Hematopoietic multipotent progenitor cell treated with erythropoietin and hydrocortisone succinate and interleukin-3 and kit ligand, for 8 days (in vitro differentiated cells): ENCODE data around the gene FRMD7.
"Not testable (repeated sequence)": the region's sequence is repeated elsewhere in the genome, so short reads cannot be mapped to it uniquely, and the experiment has no call there.

ENCODE experiments used
- DNase-seq: peaks from one replicate; pipeline ENCODE4 v3.0.0-alpha.2; 2015

FRMD7 gene, protein sequence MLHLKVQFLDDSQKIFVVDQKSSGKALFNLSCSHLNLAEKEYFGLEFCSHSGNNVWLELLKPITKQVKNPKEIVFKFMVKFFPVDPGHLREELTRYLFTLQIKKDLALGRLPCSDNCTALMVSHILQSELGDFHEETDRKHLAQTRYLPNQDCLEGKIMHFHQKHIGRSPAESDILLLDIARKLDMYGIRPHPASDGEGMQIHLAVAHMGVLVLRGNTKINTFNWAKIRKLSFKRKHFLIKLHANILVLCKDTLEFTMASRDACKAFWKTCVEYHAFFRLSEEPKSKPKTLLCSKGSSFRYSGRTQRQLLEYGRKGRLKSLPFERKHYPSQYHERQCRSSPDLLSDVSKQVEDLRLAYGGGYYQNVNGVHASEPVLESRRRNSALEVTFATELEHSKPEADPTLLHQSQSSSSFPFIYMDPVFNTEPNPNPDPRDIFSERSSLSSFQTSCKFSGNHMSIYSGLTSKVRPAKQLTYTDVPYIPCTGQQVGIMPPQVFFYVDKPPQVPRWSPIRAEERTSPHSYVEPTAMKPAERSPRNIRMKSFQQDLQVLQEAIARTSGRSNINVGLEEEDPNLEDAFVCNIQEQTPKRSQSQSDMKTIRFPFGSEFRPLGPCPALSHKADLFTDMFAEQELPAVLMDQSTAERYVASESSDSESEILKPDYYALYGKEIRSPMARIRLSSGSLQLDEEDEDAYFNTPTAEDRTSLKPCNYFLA

DNA sequence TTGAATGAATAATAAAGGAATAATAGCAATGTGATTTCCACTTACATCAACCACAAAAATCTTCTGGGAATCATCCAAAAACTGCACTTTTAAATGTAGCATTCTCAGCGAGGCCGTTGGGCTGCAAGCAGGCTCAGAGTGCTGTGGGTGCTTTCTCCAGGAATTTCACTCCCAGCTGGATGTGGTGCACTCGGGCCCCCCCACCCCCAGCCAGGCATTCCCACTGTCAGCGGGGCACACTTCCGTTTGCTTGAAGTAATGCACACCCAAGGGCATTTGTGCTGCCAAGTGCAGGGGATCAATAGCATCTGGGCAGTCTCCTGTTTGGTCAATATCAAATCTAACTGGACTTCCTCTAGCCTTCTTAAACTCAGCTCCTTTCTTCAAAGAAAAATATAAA is at the start of gene FRMD7:
FRMD7 (minus strand) TSS at position 278 of the 400 bp plus-strand sequence; CDS start at position 102, 176 bp downstream.
- DNase-seq, result no peak

DNA sequence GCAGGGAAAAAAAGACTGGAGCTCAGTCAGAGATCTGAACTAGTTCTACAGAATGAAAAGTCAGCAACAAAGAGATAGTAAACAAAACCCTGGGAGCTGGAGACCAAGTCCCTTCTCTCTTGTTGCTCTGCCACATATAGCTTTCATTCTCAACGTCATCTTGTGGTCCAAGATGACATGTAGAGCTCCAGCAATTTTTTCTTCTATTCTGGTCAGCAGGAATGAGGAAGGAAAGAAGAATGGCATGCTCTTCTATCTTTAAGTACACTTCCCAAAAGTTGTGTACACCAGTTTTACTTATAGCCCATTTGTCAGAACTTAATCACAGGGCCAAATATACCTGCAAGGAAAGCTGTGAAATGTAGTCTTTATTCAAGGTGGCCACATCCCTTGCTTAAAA is 45.8 kb upstream of the FRMD7 start:
- DNase-seq, result no peak

DNA sequence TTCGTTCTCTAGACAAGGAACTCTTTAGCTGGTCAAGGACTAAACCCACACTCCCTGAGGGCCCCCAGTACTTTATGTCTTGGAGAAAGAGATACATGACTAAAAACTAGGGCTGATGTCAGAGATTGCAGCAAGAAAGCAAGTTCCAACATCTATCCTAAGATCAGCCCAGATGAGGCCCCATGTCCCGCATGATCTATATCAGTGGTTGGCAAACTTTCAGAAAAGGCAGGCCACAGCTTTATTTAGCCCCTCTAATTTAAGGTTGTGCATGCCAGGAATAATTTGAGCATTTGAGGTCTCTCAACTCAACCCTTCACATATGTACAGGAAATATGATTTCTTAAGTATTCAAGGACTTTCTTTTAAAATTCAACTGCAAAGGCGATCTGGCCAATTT is 44.1 kb upstream of the FRMD7 start:
- DNase-seq, result no peak

DNA sequence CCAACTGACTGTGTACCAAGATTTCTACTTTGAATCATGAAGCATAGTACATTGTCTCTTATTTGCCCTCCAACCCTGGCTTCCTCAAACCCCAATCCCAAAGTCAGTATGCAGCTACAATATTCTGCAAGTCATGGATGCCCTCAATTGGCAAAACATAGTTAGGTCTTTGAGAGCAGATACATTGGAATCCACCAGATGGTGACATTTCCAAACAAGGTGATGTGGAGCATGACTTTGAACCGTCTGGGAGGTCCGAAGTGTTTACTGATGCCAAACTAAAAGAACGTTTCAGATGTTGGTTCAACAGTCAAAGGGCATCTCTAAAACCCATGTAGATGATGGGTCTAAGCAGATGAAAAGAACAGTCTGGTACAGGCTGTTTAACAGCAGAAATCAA is 43.7 kb upstream of the FRMD7 start:
- no peak for DNase-seq

DNA sequence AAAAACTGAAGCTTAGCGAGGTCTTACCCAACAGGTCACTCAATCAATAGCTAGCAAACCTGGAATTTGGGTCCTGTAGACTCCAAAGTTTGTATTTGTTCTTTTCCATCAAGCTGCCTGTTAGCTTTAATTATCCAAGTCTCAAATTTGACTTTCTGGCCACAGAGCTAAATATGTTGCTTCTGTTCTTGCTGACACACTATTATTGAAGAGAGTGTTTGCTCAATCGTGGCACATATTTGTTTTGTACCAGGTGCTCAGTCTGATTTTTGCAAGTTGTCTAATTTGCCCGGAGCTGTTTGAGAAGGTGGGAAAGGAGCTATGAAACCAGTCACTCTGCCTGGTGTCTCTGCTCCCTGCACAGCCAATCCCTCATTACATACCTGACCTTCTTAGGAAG is 41.7 kb upstream of the FRMD7 start:
- no peak for DNase-seq

DNA sequence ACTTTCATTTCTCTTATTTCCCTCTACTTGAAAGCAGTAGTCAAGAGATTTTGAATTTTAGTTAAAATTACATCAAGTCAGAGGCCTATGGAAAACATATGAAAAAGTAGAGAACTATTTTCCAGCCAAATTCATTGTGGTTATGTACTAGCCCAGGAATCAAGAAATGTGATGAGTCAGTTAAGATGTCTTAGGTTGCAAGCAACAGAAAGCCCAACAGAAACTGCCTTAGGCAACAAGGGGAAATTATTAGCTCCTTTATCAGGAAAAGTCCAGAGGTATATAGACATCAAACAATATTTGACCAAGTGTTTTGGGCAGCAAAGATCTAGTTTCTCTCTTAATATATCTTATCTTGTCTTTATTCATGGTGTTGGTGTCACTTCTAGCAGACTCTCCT is 37.8 kb upstream of the FRMD7 start:
- DNase-seq, result no peak

DNA sequence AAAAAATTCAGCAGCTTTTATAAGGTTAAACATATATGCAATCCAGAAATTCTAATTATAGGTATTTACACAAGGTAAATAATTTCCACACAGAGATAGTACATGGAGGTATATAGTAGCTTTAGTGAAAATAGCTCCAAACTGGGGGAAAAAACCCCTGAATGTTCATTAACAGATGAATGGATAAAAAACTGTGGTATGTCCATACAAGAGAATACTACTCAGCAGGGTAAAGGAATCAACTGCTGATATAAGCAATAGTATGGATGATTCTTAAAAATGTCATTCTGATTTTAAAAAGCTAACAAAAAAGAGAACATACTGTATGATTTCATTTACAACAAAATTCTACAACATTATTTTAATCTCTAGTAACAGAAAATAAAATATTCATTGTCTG is 37.2 kb upstream of the FRMD7 start:
- DNase-seq, result no peak

DNA sequence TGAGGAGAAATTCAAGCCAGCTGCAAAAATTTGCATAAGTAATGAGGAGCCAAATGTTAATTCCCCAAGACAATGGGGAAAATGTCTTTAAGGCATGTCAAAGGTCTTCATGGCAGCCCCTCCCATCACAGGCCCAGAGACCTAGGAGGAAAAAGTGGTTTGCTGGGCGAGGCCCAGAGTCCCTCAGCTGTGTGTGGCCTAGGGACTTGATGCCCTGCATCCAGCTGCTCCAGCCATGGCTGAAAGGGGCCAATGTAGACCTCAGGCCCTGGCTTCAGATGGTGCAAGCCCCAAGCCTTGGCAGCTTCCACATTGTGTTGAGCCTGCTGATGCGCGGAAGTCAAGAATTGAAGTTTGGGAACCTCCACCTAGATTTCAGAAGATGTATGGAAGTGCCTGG is 35.3 kb upstream of the FRMD7 start:
- not testable (repeated sequence) for DNase-seq

DNA sequence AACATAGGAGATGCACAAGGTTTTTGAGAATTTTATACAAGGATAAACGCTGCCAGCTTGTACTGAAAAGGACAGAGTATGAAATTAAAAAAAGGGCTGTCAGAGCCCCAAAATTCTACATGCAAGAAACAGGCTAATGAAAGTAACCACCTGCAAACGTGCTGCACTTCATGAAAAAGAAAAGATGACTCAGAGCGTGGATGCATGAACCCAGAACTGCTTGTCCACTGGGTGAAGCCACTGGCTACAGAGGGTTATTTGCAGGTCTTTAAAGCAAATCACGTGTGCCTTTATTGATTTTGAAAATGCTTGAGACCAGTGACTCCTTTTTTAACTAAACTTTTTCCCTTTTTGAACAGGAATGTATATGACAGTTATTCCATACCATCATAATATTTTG is 25.3 kb upstream of the FRMD7 start:
- DNase-seq, result no peak

DNA sequence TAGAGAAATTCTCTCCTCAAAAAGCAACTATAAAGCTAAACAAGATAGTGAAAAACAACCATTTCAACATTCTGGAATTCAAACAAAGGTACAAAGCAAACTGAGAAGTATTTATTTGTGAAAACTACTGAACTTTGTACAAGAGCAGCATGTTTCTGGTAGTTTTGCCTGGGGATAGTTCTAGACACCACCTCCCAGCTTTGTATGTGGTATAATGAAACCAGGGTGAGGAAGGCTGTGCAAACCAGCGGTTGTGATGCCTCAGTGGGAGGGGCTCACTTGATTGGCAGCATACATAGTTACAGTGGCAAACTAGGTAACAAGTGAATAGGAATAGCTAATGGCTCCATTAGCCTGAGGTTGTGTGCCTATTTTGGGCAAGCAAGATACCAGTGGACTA is 18.6 kb upstream of the FRMD7 start:
- DNase-seq, result no peak

DNA sequence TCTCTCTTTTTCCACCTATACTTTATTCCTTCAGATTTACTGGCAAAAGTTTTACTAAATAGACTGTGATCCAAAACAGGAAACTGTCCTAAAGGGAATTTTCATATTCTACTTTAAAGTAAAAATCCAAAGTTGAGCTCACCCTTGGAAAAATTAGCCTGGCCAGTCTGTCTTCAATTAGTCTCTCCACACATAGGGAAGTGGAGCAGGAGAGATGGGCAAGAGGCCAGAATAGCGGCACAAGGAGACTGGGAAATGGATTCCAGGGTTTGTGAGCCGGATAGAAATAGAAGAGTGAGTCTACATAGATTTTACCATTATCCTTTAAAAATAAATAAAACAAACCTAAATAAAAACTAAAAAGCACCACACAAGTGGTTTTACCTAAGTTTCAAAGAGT is 16.2 kb upstream of the FRMD7 start:
- DNase-seq, result no peak

DNA sequence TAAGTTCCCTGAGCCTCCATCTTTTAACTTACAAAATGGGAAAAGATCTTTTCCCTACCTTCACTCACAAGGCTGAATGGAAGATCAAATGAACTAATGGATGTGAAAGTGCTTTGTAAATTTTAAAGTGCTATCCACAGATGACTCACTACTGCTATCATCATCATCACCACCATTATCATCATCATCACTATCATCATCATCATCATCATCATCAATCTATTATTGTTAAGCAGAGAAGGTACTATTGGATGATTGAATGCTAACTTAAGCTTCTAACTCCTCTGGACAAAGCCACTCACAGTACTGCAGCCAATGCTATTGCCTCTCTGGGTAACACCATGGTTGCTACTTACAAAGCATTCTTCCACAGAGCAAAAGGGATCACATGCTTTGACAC is 1.9 kb downstream of the FRMD7 start:
- no peak for DNase-seq

DNA sequence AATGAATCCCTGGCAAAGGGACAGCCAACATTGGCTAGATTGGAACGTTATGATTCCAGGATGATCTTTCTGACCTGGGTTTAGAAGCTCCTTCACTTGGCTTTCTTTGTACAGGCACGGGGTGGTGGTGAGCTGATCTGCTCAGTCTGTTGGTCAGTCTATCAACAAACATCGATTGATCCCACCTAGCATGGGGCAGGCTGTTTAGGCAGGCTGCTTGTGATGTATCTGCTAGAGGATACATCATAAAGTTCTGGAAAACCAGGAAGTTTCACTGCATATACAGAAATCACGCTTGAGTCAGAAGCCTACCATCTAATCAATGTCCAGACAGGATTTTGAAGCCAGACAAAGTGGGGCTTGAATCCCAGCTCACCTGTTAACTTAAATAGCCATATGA is 6.9 kb downstream of the FRMD7 start:
- no peak for DNase-seq

DNA sequence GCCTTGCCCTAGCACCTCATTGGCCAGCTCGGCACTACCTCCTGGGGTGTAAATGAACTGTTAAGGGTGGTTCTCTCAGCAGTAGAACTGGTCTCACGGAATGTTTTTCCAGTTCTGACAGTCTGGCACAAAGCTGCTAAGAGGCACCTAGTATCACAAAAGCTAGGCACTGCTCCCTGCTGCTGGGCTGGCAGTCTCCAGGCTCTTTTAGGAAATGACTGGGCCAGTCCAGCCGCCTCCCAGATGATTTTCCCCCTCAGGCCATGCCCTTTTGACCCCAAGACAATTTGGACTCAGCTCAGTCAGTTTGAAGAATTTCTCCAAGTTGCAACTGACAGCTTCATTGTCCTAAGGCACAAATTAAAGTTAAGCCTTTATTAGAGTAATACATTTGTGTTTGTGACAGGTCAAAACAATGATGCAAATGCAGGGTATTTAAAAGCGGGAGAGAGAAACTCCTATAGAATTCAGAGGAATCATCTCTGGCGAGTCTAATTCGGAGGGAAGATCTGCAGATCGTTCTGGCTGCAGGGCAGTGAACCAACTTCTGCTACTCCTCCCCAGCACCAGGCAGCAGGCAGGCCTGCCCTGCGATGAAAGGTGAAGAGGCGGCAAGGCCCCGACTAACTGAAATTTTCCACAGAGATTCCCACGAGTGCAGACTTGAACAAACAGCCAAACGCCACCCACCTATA is 7.9 kb downstream of the FRMD7 start:
- no peak for DNase-seq

DNA sequence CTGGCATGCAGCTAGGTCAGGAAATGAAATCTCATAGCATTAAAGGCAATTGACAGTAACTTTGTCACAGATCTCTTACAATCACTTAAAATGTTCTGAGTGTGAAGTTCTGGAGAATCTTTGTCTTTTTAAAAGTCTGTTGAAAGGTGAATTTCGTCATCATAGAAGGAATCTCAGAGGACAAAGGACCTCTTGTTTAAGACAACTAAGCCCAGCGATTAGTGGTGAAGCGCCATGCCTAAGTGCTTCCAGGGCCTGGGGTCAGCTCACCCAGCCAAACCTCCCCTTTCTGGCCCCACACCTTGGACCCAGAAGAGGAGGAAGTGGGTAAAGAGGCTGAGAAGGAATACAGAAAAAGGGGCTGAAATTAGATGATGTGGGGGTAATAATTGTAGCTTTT is 8.5 kb downstream of the FRMD7 start:
- no peak for DNase-seq

DNA sequence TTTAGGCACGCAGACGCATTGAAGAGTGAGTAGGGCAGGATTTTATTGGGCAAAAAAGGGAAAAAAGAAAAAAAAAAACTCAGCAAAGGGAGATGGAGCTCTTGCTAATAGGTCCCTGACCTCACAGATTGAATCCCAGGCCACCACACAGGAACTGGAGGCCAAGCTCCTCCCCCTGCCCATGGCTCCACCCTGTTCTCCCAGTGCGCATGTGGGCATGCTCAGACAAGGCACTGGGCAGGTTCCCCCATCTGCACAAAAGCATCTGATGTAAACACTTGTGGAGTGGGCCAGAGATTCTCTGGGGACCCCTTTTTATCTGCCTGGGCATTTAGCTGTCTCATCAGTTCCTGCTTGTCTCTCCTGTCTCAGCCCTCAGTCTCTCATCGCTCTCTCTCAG is 9.5 kb downstream of the FRMD7 start:
- DNase-seq, result no peak

DNA sequence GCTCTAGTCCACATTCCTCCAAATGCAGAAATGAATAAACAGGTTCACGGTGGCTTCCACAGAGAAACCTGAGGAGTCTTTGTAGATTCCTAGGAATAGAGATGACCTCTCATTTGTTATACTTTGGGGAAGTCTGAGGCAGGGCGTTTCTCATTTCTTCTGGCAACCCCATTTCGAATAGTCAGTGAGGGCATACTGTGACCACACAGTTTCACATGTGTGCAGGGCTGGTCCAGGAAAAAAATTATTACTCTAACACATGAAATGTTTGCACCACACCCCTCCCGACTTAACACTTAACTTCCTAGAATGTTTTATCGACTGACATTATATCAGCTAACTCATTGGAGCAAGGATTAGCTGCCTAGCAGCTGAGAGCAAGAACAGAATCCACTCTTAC is 12.0 kb downstream of the FRMD7 start:
- DNase-seq, result no peak

DNA sequence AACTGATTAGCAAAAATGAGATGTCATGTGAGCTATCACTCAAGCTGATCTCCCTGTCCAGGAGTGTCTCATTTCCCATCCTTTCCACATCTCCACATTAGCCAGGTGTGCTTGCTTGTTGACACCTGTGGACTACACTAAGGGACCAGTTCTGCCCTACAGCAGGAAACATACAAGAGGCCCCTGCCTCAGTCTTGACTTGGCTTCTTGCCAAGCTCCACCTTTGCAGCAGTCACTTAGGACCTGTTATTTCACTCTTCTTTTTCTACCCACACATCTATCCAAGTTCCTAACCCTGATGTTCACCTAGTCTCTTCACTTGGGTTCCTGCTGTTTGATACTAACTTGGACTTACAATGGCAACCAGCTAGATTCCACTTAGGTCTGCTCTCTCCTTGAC is 13.2 kb downstream of the FRMD7 start:
- DNase-seq, result no peak

DNA sequence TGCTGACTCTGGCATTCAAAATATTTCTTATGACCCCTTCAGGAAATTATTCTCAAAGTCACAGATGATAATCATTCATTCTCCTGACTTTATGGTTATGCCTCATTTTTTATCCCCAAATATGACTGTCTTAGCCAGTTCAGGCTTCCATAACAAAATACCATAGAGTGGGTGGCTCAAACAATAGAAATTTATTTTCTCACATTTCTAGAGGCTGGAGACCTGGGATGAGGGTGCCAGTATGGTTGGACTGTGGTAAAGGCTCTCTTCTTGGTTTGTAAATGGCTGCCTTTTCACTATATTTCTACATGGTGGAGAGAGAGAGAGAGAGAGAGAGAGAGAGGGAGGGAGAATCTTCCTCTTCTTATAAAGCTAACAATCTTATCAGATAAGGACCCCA is 20.5 kb downstream of the FRMD7 start:
- no peak for DNase-seq

DNA sequence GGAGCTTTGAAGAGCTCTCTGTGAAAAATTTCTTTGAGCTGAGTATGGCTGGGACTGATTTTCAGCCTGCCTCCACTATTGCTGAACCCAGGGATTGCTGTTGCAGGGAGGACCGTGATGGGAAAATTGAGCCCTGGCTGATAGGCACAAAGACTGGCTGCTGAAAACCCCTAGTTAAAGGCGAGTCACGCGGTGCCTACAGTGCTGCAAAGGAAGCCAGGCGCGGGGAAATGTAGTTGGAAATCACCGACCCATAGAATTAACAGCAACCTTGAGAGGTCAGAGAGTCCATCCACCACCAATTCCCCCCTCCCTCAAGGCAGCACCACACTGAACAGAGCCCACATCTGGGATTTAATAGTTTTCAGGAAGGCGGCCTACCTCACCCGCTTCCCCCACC is 26.0 kb downstream of the FRMD7 start:
- no peak for DNase-seq

DNA sequence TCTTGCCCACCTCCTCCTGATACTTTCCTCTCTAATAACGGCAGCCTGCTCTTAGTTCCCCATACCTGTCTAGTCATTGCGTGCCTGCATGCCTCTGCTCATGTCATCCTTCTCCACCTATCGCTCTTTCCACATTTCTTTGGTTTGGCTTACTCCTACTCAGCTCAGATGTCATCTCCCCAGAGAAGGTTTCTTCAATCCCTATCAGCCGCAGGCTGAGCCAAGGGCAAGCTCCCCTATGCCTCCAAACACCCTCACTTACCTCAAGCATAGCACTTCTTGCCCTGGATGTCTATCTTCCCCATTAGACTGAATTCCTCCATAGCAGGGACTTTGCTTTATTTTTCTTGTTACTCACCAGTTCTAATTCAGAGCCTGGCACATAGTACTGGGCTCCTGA is 26.6 kb downstream of the FRMD7 start:
- DNase-seq, result no peak

DNA sequence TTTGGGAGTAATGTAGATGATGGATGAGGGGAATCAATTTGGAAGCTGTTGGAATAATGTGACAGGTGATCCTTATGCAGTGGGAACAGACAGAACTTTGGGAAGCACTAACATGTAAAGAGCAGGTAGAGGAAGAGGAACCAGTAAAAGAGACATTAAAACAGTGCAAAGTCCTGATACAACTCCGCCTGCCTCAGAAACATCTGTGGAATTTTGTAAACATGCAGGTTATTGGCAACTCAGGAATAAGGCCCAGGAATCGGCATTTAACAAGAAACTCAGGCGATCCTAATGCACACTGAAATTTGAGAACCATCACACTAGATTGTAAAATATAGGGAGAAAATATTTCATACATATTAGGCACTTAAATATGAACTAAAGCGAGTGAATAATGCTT is 29.1 kb downstream of the FRMD7 start:
- not testable (repeated sequence) for DNase-seq

DNA sequence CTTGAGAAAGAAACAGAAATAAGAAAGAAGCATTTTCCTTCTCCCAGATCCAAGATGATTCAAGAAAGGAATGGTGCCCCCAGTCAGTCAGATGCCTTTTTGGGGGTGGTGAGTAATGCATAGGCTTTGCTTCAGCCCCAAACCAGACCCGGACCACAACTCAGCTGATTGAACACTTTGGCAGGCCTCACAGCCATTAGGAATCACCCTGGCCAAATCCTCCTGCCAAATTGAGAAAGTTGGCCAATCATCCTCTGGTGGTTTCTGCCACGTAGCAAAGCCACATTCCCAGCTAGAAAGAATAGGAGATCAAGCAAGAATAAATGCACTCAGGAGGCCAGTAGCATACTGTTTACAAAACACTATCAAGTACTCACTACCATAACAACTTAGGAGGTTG is 33.7 kb downstream of the FRMD7 start:
- no peak for DNase-seq

DNA sequence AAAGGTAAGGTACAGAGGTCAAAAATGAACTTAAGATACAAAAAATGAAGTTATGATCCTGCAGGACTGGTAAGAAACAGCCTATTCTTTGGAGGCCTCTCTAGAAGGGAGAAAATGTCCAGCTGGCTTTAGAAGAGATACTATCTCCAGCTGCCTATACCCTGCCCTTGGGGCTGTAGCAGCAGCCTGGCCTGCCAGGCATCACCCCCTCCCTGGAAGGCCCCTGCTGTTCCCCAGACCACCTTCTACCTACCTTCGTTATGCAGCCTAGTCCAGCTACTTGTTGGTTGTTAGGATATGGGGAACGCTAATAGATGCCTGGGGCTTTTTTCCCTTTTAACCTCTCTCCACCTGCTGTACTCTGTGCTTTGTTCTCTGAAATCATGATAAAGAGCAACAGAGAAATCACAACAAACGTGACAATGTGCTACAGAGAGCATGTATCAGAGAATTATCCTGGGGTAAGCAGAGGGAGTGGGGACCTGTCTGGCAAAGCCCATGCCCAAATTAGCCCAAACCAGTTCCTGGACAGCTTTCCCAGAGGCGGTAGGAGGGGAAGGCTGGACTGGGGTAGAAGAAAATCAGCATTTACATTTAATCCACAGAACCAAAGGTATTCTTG is 34.5 kb downstream of the FRMD7 start:
- no peak for DNase-seq
